ENCODE results near the gene SDHAF3. TPM values are rescaled to one million over a fixed set of nuclear protein-coding genes. Genes with fewer than 3 reads are reported as not detected.
A peak's percentile ranks its signal among the peaks of the same experiment; 100 is the strongest.

The SDHAF3 gene
- polyA plus RNA-seq, 1 donor from 2014 or later, result 28.3 TPM

DNA sequence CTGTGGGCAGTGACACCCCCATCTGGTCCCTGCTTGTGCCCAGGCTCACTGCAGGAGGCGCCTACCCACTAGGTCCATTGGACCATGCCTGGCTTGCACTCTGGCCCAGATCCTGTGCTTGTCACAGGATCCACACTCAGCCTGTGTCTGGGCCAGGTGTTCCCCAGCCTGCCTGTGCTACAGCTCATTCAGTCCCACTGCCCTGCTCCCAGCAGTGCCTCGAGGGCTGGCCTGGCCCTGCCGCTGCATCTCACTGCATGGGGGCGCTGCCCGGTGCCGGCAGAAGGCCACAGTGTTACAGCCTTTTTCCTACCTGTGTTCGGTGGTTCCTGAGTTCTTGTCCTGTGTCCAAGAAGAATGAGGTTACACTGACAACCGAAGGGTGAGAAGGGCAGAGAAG is 21.3 kb downstream of the SDHAF3 start:
- no peak overlapping the region for H3K27ac ChIP-seq (ENCODE audit: low read length)
- no peaks in the 10 kb centered on the region for H3F3A ChIP-seq (ENCODE audit: insufficient read depth, low read length, poor library complexity, severe bottlenecking)
- no peaks in the 10 kb centered on the region for H3K27me3 ChIP-seq (ENCODE audit: insufficient read depth, low read depth, low read length)
- peaks cover 3% of the 10 kb centered on the region for H3K79me2 ChIP-seq (replicated peaks; ENCODE audit: insufficient read depth, low read length)
- no peak overlapping the region for H3K9ac ChIP-seq (ENCODE audit: low read length)
- H3K36me3 ChIP-seq (ENCODE audit: insufficient read depth, low read length), result no peaks in the 10 kb centered on the region
- H2AFZ ChIP-seq (ENCODE audit: low read depth, low read length), result no peak overlapping the region
- no peaks in the 10 kb centered on the region for H4K20me1 ChIP-seq (ENCODE audit: insufficient read depth)
- TF ChIP-seq SMC3 (conservative IDR thresholded peaks at IDR 0.05; ENCODE audit: poor library complexity), result no peak
- no peak for TF ChIP-seq POLR2AphosphoS5 (IDR thresholded peaks at IDR 0.05)
- TF ChIP-seq EZH2 (IDR thresholded peaks at IDR 0.05; ENCODE audit: borderline replicate concordance, insufficient read depth, low read length, poor library complexity, severe bottlenecking), result no peak
- no peak for TF ChIP-seq MXI1 (conservative IDR thresholded peaks at IDR 0.05; ENCODE audit: poor library complexity, severe bottlenecking)
- TF ChIP-seq CTCF (IDR thresholded peaks at IDR 0.05; ENCODE audit: poor library complexity, severe bottlenecking), result no peak
- no peaks in the 10 kb centered on the region for H3K9me2 ChIP-seq (ENCODE audit: insufficient read depth, low read length)
- no peak overlapping the region for H3K4me2 ChIP-seq (ENCODE audit: low read length)
- no peak overlapping the region for H3K4me3 ChIP-seq (ENCODE audit: low read length)
- no peaks in the 10 kb centered on the region for H3K9me3 ChIP-seq (ENCODE audit: low read length)

DNA sequence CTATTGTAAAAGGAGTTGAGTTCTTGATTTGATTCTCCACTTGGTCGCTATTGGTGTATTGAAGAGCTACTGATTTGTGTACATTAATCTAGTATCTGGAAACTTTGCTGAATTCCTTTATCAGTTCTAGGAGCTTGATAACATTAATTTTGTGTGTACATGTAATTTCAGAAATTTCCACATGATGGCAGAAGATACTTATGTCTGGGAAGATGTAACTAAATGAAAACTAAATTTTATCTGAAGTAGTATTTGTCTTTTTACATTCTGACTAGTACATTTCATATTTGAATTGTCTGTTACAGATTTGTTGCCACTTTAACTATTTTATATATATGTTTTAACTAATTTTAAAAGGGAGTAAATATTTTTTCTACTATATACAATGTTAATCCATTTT is 27.6 kb downstream of the SDHAF3 start:
- Histone ChIP-seq H4K20me1 (ENCODE audit: insufficient read depth) (no peaks in the 10 kb centered on the region), H3K4me3 (ENCODE audit: low read length) (no peak overlapping the region), H3K9me3 (ENCODE audit: low read length) (no peaks in the 10 kb centered on the region), H3K36me3 (ENCODE audit: insufficient read depth, low read length) (no peaks in the 10 kb centered on the region), H3K79me2 (replicated peaks; ENCODE audit: insufficient read depth, low read length) (peaks cover 5% of the 10 kb centered on the region), H3K27me3 (ENCODE audit: insufficient read depth, low read depth, low read length) (no peaks in the 10 kb centered on the region), H3F3A (ENCODE audit: insufficient read depth, low read length, poor library complexity, severe bottlenecking) (no peaks in the 10 kb centered on the region), H3K9me2 (ENCODE audit: insufficient read depth, low read length) (no peaks in the 10 kb centered on the region), H3K27ac (ENCODE audit: low read length) (no peak overlapping the region), H3K4me2 (ENCODE audit: low read length) (no peak overlapping the region), H2AFZ (ENCODE audit: low read depth, low read length) (no peak overlapping the region), H3K9ac (ENCODE audit: low read length) (no peak overlapping the region)
- no peak for TF ChIP-seq EZH2 (IDR thresholded peaks at IDR 0.05; ENCODE audit: borderline replicate concordance, insufficient read depth, low read length, poor library complexity, severe bottlenecking)
- peak; percentile 92 for TF ChIP-seq RAD21 (conservative IDR thresholded peaks at IDR 0.05)
- TF ChIP-seq CTCF (IDR thresholded peaks at IDR 0.05; ENCODE audit: poor library complexity, severe bottlenecking), result peak; percentile 84
- TF ChIP-seq SMC3 (conservative IDR thresholded peaks at IDR 0.05; ENCODE audit: poor library complexity), result peak; percentile 96
- no peak for TF ChIP-seq POLR2AphosphoS5 (IDR thresholded peaks at IDR 0.05)

- H3K27me3 ChIP-seq (ENCODE audit: insufficient read depth, low read depth, low read length), result no peaks in the 10 kb centered on the region
- no peak overlapping the region for H2AFZ ChIP-seq (ENCODE audit: low read depth, low read length)
- no peak for TF ChIP-seq TAF1 (IDR thresholded peaks at IDR 0.05; ENCODE audit: low read depth)
- no peak for TF ChIP-seq EZH2 (IDR thresholded peaks at IDR 0.05; ENCODE audit: borderline replicate concordance, insufficient read depth, low read length, poor library complexity, severe bottlenecking)
- no peak for TF ChIP-seq EP300 (conservative IDR thresholded peaks at IDR 0.05; ENCODE audit: poor library complexity, severe bottlenecking)
- TF ChIP-seq RAD21 (conservative IDR thresholded peaks at IDR 0.05), result no peak
- TF ChIP-seq POLR2AphosphoS5 (IDR thresholded peaks at IDR 0.05), result no peak
- no peak for TF ChIP-seq CTCF (IDR thresholded peaks at IDR 0.05; ENCODE audit: poor library complexity, severe bottlenecking)
- no peak for TF ChIP-seq REST (IDR thresholded peaks at IDR 0.05; ENCODE audit: borderline replicate concordance)
- no peak for TF ChIP-seq MXI1 (conservative IDR thresholded peaks at IDR 0.05; ENCODE audit: poor library complexity, severe bottlenecking)
- TF ChIP-seq SMC3 (conservative IDR thresholded peaks at IDR 0.05; ENCODE audit: poor library complexity), result no peak
- H3K27ac ChIP-seq (ENCODE audit: low read length), result no peak overlapping the region
- no peak overlapping the region for H3K9ac ChIP-seq (ENCODE audit: low read length)
- H3K9me3 ChIP-seq (ENCODE audit: low read length), result no peaks in the 10 kb centered on the region
- H3K36me3 ChIP-seq (ENCODE audit: insufficient read depth, low read length), result no peaks in the 10 kb centered on the region
- no peaks in the 10 kb centered on the region for H4K20me1 ChIP-seq (ENCODE audit: insufficient read depth)
- peaks cover 5% of the 10 kb centered on the region for H3K79me2 ChIP-seq (replicated peaks; ENCODE audit: insufficient read depth, low read length)
- no peaks in the 10 kb centered on the region for H3F3A ChIP-seq (ENCODE audit: insufficient read depth, low read length, poor library complexity, severe bottlenecking)
- no peak overlapping the region for H3K4me3 ChIP-seq (ENCODE audit: low read length)
- no peaks in the 10 kb centered on the region for H3K9me2 ChIP-seq (ENCODE audit: insufficient read depth, low read length)
- no peak overlapping the region for H3K4me2 ChIP-seq (ENCODE audit: low read length)
Observed at GRCh38 chr7:97149843-97150242, 32.3 kb downstream of the SDHAF3 start.
